RKO (cell line): ENCODE results near the gene OR51B2.

ENCODE experiments used
- DNase-seq: peaks from one replicate; pipeline ENCODE4 v3.0.0-alpha.2; 2016; ENCODE audit warnings: low spot score

OR51B2 gene

GRCh38 chr11:5282628-5283027, 41.5 kb downstream of the OR51B2 start:
- DNase-seq, result no peak

GRCh38 chr11:5281596-5281995, 42.5 kb downstream of the OR51B2 start:
- DNase-seq, result no peak

DNA sequence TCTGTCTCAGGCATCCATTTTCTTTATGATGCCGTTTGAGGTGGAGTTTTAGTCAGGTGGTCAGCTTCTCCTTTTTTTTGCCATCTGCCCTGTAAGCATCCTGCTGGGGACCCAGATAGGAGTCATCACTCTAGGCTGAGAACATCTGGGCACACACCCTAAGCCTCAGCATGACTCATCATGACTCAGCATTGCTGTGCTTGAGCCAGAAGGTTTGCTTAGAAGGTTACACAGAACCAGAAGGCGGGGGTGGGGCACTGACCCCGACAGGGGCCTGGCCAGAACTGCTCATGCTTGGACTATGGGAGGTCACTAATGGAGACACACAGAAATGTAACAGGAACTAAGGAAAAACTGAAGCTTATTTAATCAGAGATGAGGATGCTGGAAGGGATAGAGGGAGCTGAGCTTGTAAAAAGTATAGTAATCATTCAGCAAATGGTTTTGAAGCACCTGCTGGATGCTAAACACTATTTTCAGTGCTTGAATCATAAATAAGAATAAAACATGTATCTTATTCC, 43.5 kb downstream of the OR51B2 start:
- DNase-seq, result peak; percentile 97

- no peak for DNase-seq
These were observed 44.5 kb downstream of the OR51B2 start for GRCh38 chr11:5279471-5280090.

GRCh38 chr11:5277807-5278382, 46.2 kb downstream of the OR51B2 start:
- DNase-seq, result no peak

DNA sequence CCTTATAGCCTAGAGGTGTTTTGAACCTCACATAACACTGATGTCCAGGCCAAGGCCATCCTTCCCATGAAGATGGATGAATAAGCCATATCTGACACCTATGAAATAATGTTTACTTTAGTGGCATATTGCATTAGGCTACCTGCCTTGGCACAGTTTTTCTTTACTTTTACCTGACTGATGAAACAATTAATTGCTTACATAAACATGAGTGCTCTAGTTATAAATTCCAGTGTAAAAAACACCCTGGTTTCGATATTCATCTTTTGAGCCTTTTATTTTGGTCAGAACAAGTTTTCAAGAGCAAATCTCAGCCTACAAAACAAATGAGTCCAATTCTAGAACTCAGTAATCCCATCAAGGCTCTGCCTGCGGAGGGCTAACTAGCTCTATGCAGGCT, 47.4 kb downstream of the OR51B2 start:
- no peak for DNase-seq

DNA sequence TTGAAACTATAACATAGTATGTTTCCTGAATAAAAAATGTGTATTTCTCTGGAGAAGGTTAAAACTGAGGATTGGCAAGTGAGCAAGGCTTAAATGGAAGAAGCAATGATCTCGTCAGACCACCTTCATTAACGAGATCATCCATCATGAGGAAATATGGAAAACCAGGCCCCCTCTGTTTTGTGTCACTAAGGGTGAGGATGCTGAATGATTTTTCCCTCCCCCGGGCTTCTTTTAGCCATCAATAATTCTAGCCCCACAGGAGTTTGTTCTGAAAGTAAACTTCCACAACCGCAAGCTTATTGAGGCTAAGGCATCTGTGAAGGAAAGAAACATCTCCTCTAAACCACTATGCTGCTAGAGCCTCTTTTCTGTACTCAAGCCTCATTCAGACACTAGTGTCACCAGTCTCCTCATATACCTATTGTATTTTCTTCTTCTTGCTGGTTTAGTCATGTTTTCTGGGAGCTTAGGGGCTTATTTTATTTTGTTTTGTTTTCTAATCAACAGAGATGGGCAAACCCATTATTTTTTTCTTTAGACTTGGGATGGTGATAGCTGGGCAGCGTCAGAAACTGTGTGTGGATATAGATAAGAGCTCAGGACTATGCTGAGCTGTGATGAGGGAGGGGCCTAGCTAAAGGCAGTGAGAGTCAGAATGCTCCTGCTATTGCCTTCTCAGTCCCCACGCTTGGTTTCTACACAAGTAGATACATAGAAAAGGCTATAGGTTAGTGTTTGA, 48.6 kb downstream of the OR51B2 start:
- DNase-seq, result no peak

GRCh38 chr11:5274395-5274794, 49.7 kb downstream of the OR51B2 start:
- no peak for DNase-seq
